HepG2 (cell line): ENCODE measurements around the gene PTPA. TPM values are rescaled to one million over a fixed set of nuclear protein-coding genes. Genes with fewer than 3 reads are reported as not detected.

ENCODE experiments used
- CHD2 ChIP-seq: IDR thresholded peaks from 2 replicates; pipeline ENCODE4 v1.6.1; 2011; ENCODE audit warnings: low read depth, low read length, improper control_type of control experiment
- DR1 ChIP-seq: sonication (generic); formaldehyde crosslinking; IDR thresholded peaks from 2 replicates; pipeline ENCODE4 v1.8.0; 2021; ENCODE audit warnings: mild to moderate bottlenecking, missing genetic modification reagents, inconsistent platforms
- FLYWCH1 ChIP-seq: sonication (generic); formaldehyde crosslinking; IDR thresholded peaks from 2 replicates; pipeline ENCODE4 v1.8.1; 2023; ENCODE audit warnings: mild to moderate bottlenecking, missing genetic modification reagents
- FOXA3 ChIP-seq: IDR thresholded peaks from 2 replicates; pipeline ENCODE4 v1.6.1; 2016; ENCODE audit warnings: missing genetic modification reagents, missing compliant biosample characterization
- GATAD1 ChIP-seq: IDR thresholded peaks from 2 replicates; pipeline ENCODE4 v1.6.1; 2016; ENCODE audit warnings: missing genetic modification reagents, missing compliant biosample characterization
- HNRNPL ChIP-seq: fragments of 200-400 bp; formaldehyde crosslinking; IDR thresholded peaks from 2 replicates; pipeline ENCODE4 v1.6.1; 2017; ENCODE audit warnings: mild to moderate bottlenecking, low read depth, low read length
- IKZF4 ChIP-seq: sonication (generic); formaldehyde crosslinking; IDR thresholded peaks from 2 replicates; pipeline ENCODE4 v1.5.1; 2020; ENCODE audit warnings: borderline replicate concordance, mild to moderate bottlenecking, low read depth, missing genetic modification reagents; ENCODE audit errors: not compliant biosample characterization
- NBN ChIP-seq: fragments of 450-650 bp; conservative IDR thresholded peaks from 2 replicates; pipeline ENCODE4 v1.6.1; 2017
- SKI ChIP-seq: fragments of 450-650 bp; IDR thresholded peaks from one replicate; pipeline ENCODE4 v1.6.1; 2018; ENCODE audit warnings: mild to moderate bottlenecking; ENCODE audit not compliant: partially characterized antibody
- TBX3 ChIP-seq: fragments of 450-650 bp; IDR thresholded peaks from 2 replicates; pipeline ENCODE4 v1.6.1; 2017; ENCODE audit warnings: antibody characterized with exemption, mild to moderate bottlenecking, inconsistent platforms, borderline replicate concordance
- TGIF2 ChIP-seq: IDR thresholded peaks from 2 replicates; pipeline ENCODE4 v1.6.1; 2016; ENCODE audit warnings: control low read depth, missing compliant biosample characterization
- TRAFD1 ChIP-seq: sonication (generic); formaldehyde crosslinking; IDR thresholded peaks from 2 replicates; pipeline ENCODE4 v1.5.1; 2020; ENCODE audit warnings: missing genetic modification reagents, mild to moderate bottlenecking, borderline replicate concordance
- ZHX2 ChIP-seq, 2 experiments: sonication (generic) in 1 of 2; formaldehyde crosslinking in 1 of 2; IDR thresholded peaks; 2 replicates each; pipeline versions ENCODE4 v1.6.1 to v1.9.0; 2014 to 2022; ENCODE audit warnings: antibody characterized with exemption in 1 of 2, borderline replicate concordance in 1 of 2, inconsistent platforms in 1 of 2, low read depth in 1 of 2, missing genetic modification reagents in 1 of 2
- ZMYM2 ChIP-seq: sonication (generic); formaldehyde crosslinking; IDR thresholded peaks from 2 replicates; pipeline ENCODE4 v1.8.0; 2022; ENCODE audit warnings: mild to moderate bottlenecking, missing genetic modification reagents
- ZNF263 ChIP-seq: sonication (generic); formaldehyde crosslinking; IDR thresholded peaks from 2 replicates; pipeline ENCODE4 v1.4.0; 2020; ENCODE audit warnings: missing genetic modification reagents
- ZNF362 ChIP-seq: sonication (generic); formaldehyde crosslinking; IDR thresholded peaks from 2 replicates; pipeline ENCODE4 v1.4.0; 2020; ENCODE audit warnings: missing genetic modification reagents, mild to moderate bottlenecking, borderline replicate concordance
- ZNF432 ChIP-seq: sonication (generic); formaldehyde crosslinking; IDR thresholded peaks from 2 replicates; pipeline ENCODE4 v1.5.0; 2020; ENCODE audit warnings: missing genetic modification reagents, mild to moderate bottlenecking, borderline replicate concordance
- ZNF660 ChIP-seq: sonication (generic); formaldehyde crosslinking; IDR thresholded peaks from 2 replicates; pipeline ENCODE4 v1.5.1; 2020; ENCODE audit warnings: mild to moderate bottlenecking, low read depth, missing genetic modification reagents, borderline replicate concordance
- ZNF7 ChIP-seq: IDR thresholded peaks from 2 replicates; pipeline ENCODE4 v1.6.1; 2016; ENCODE audit warnings: missing biosample characterization, missing genetic modification reagents
- polyA plus RNA-seq, 8 experiments: library from polyadenylated mRNA; depleted of rRNA in 3 of 8; stranded (reverse) in 7 of 8; unstranded in 1 of 8; fragments of >200 nt; fragmentation: Illumina TruSeq in 4 of 8; extraction: Trizol in 4 of 8; gene quantifications; 2 replicates each; pipeline versions ENCODE4 v1.2.1 to v1.2.3, GENCODE V29; 2011 to 2016; ENCODE audit warnings: low read depth in 4 of 8, missing spikeins in 1 of 8, mixed read lengths in 1 of 8; ENCODE audit not compliant: insufficient read depth in 1 of 8
- total RNA-seq, 5 experiments: library from RNA; depleted of rRNA; stranded (reverse); fragments of >200 nt; fragmentation: Illumina TruSeq; extraction: Trizol; gene quantifications; 2 replicates each; pipeline ENCODE4 v1.2.3, GENCODE V29; 2016; ENCODE audit warnings: low read depth in 1 of 5
- TF ChIP-seq, protein P1 (sequence below): sonication (generic); formaldehyde crosslinking; IDR thresholded peaks from 2 replicates; pipeline ENCODE4 v1.4.0; 2020; ENCODE audit warnings: mild to moderate bottlenecking, low read depth, missing genetic modification reagents

Gene PTPA
- total and polyA plus RNA-seq, 2 of the 13 experiments (the other 11 are each of a cell fraction or from before 2014, with no cell fraction given): 79.3 to 105 TPM

DNA sequence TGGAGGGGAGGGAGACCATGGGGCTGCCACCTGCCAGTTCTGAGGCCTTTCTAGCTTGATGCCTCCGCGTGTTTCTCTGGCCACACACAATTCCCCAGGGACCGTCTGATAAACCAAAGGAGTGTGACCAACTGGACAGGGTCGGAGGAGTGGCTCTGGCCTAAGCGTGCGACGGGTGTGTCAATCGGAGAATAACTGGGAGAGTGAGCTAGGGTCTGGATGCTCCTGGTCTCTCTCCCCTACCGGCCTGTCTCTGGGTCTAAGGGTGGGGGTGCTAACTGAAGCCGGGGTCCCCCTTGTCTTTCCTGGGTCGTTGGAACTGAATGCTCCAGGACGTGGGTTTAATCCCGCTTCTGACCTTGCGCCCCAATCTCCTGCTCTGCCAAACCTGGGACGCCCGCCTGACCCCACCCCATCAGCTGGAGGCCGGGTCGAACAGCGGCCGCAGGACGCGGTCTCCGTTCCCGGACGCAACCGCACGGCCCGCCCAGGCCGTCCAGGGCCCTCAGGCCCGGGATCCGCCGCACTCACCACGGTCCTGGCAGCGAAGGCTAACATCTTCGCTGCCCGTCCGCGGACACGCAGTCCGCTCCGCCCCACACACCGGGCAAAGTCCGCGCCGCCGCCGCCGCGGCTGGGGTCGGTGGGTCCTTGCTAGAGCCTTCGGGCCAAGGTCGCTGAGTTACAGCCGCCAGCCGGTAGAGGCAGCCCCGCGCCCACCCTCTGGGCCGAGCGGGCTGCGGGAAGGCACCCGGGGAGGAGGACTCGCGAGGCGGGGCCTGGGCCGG, 1.1 kb upstream of the PTPA start (continued):
- TF ChIP-seq TGIF2 (CRISPR knock-in tag) (peak; percentile 1; the same call in 1 of the 2 replicates), DR1 (CRISPR knock-in tag) (peak; percentile 23; the same call in 1 of the 2 replicates), ZNF660 (CRISPR knock-in tag) (no peak), TRAFD1 (no peak), ZMYM2 (peak; percentile 40; the same call in 1 of the 2 replicates), ZHX2 (IDR thresholded peaks at IDR 0.05; ENCODE audit: low read depth) (no peak), ZHX2 (CRISPR knock-in tag; IDR thresholded peaks at IDR 0.05; ENCODE audit: borderline replicate concordance) (no peak), ZNF432 (CRISPR knock-in tag) (no peak), HNRNPL (0 out of 2 replicates have a peak, but pooled peaks have one; percentile 26), NBN (no peak), IKZF4 (CRISPR knock-in tag) (no peak), ZNF362 (CRISPR knock-in tag) (no peak), ZNF7 (CRISPR knock-in tag) (no peak), TBX3 (no peak), ZNF263 (0 out of 2 replicates have a peak, but pooled peaks have one; percentile 72), FLYWCH1 (CRISPR knock-in tag) (no peak), FOXA3 (CRISPR knock-in tag) (0 out of 2 replicates have a peak, but pooled peaks have one; percentile 12), SKI (peak; percentile 78), CHD2 (no peak), GATAD1 (no peak)
- TF ChIP-seq, protein P1, sequence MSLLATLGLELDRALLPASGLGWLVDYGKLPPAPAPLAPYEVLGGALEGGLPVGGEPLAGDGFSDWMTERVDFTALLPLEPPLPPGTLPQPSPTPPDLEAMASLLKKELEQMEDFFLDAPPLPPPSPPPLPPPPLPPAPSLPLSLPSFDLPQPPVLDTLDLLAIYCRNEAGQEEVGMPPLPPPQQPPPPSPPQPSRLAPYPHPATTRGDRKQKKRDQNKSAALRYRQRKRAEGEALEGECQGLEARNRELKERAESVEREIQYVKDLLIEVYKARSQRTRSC (CRISPR knock-in tag): no peak
